GM23338 (cell line): Measurements from ENCODE around the gene MET.
A peak's percentile ranks its signal among the peaks of the same experiment; 100 is the strongest.

Experiments
- CTCF ChIP-seq, 2 experiments: fragments of 200-600 bp in 1 of 2; sonication (generic) in 1 of 2; conservative IDR thresholded peaks; 2 replicates each; pipeline versions ENCODE4 v1.5.1 to v1.6.1; 2016 to 2017; ENCODE audit warnings: antibody characterized with exemption in 2 of 2, low read depth in 2 of 2, mild to moderate bottlenecking in 2 of 2, moderate library complexity in 1 of 2
- EZH2 ChIP-seq: fragments of 200-600 bp; sonication (generic); IDR thresholded peaks from one replicate; pipeline ENCODE4 v1.8.0; 2017; ENCODE audit warnings: antibody characterized with exemption, mild to moderate bottlenecking, low read depth; ENCODE audit not compliant: unreplicated experiment
- EZH2phosphoT487 ChIP-seq: fragments of 200-600 bp; sonication (generic); IDR thresholded peaks from one replicate; pipeline ENCODE4 v1.8.1; 2018; ENCODE audit warnings: antibody characterized with exemption; ENCODE audit not compliant: unreplicated experiment
- POLR2AphosphoS5 ChIP-seq: IDR thresholded peaks from 2 replicates; pipeline ENCODE4 v1.6.1; 2016; ENCODE audit warnings: antibody characterized with exemption, low read depth

- TF ChIP-seq POLR2AphosphoS5 (no peak), CTCF (conservative IDR thresholded peaks at IDR 0.05; ENCODE audit: low read depth in 2 of 2) (peak; percentile 63 to 84), EZH2 (no peak), EZH2phosphoT487 (no peak)
These were observed 156.3 kb downstream of the MET start for GRCh38 chr7:116828281-116828680.
